Esophagus (tissue), 2 donors: Measurements from ENCODE around the gene ATP8A1. TPM values are rescaled to one million over a fixed set of nuclear protein-coding genes. Genes with fewer than 3 reads are reported as not detected.

ENCODE experiments used
- H3K27ac ChIP-seq, 2 donors: one replicate each; pipeline ENCODE4 v1.5.1; 2013; ENCODE audit warnings: low read depth in 2 of 2, mild to moderate bottlenecking in 2 of 2, inconsistent platforms in 1 of 2, low read length in 1 of 2, moderate library complexity in 1 of 2
- H3K27me3 ChIP-seq, 2 donors: one replicate each; pipeline ENCODE4 v1.6.1; 2013; ENCODE audit warnings: low read length in 2 of 2, control low read depth in 1 of 2, mild to moderate bottlenecking in 1 of 2; ENCODE audit not compliant: insufficient read depth in 2 of 2, control insufficient read depth in 1 of 2
- H3K36me3 ChIP-seq, 2 donors: one replicate each; pipeline ENCODE4 v1.6.1; 2013; ENCODE audit warnings: low read length in 1 of 2; ENCODE audit not compliant: control insufficient read depth in 2 of 2, insufficient read depth in 2 of 2
- H3K4me1 ChIP-seq, 2 donors: one replicate each; pipeline ENCODE4 v1.6.1; 2013; ENCODE audit warnings: low read length in 1 of 2; ENCODE audit not compliant: control insufficient read depth in 2 of 2, insufficient read depth in 2 of 2
- H3K4me3 ChIP-seq, 2 donors: one replicate each; pipeline ENCODE4 v1.5.1; 2013; ENCODE audit warnings: low read length in 2 of 2, mild to moderate bottlenecking in 2 of 2, low read depth in 1 of 2, moderate library complexity in 1 of 2
- H3K9me3 ChIP-seq, 2 donors: one replicate each; pipeline ENCODE4 v1.6.1; 2013; ENCODE audit warnings: mild to moderate bottlenecking in 2 of 2, low read depth in 1 of 2, low read length in 1 of 2, moderate library complexity in 1 of 2; ENCODE audit not compliant: control insufficient read depth in 2 of 2, insufficient read depth in 1 of 2
- WGBS, 2 donors: extraction: QIAGEN DNeasy Blood & Tissue Kit; methylation state at CpG; one replicate each; pipeline ENCODE4 v1.1.7; 2013; 5-methylcytosine and 5-hydroxymethylcytosine counted together
- polyA plus RNA-seq, 2 donors: library from polyadenylated mRNA; stranded (reverse); fragments of 200-250 nt; gene quantifications; one replicate each; pipeline ENCODE4 v1.2.3, GENCODE V29; 2013
- donor health status: healthy with polysubstance abuse.
- donor health status: Bipolar disorder and iron deficiency.

ATP8A1 gene
- polyA plus RNA-seq, 2 donors, result 1.2 to 2.5 TPM

DNA sequence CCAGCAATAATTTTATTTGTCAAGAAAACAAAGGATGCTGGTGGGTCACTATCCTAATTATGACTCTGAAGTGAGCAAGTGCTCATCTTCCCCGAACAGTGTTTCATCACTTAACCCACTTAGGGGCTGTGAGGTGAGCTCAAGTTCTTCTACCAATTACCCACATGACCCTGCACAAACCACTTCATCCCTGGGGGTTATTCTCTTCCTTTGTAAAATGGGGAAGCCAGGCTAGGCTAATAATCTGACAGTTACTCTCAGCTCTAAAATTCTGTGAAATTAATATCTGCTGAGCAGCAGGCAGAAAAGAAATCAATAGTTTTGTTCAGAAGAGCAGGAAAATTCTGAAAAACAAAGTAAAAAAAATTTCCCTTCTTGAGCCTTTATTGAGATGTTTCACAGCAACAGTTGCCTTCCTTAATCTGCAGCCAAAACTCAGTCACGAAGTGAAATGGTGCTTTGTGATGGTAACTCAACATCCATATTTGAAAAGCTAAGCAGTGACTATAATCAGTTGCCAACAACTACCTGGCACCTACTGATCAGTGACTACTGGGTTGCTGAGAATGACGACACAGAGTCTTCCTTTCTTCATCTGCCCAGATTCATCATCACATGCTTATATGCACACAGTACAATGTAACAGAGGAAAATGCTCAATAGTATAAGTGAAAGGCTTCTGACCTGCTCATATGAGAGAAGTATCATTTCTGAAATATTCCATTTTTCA lies 24.1 kb downstream of the ATP8A1 start:
- 78 to 83% methylated on average over 3 of the region's 3 CpGs for WGBS, 2 donors
- no peak overlapping the region for H3K27ac ChIP-seq
- peaks cover 0 to 2% of the 10 kb centered on the region in 2 donors for H3K4me1 ChIP-seq
- H3K27me3 ChIP-seq, result no peaks in the 10 kb centered on the region
- H3K4me3 ChIP-seq, result no peak overlapping the region
- no peaks in the 10 kb centered on the region for H3K36me3 ChIP-seq
- H3K9me3 ChIP-seq, result no peaks in the 10 kb centered on the region

DNA sequence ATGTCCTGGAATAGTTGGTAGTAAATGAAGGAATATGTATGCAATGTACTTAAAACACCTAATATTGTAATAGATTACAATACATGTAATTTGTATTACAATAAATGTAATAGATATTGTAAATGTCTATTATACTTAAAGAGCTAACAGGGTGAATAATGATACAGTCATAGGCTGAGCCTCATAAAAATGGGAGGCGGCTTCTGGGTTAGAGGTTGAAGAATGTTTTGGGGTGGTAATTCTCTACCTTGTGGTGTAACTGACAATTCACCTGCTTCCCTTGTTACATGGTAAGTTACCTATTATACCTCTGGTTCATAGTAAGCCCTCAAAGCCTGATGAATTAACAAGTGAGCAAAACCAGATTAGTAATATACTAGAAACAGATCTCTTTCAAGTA lies 26.0 kb downstream of the ATP8A1 start:
- 97% methylated on average over 1 of the region's 1 CpG for WGBS, 2 donors

DNA sequence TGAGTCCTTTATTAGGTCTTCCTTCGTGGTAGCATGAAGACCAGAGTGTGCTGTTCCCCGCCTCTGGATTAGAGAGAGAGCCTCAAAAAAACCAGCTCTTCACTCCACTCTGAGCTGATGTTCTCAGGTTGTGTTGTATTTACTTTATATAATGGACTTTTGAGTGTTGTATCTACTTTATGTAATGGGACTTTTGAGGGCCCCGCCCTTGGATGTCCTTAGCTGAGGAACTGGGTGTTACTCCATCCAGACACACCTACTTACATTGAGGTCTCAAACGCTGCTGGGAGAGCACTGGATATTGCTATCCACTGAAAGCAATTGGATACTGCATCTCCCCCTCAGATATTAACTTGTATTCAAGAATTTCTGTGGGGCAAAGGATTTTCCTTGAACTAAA lies 28.2 kb downstream of the ATP8A1 start:
- WGBS, 2 donors, result 80 to 84% methylated on average over 4 of the region's 4 CpGs
- no peaks in the 10 kb centered on the region for H3K9me3 ChIP-seq
- no peaks in the 10 kb centered on the region for H3K4me1 ChIP-seq
- no peak overlapping the region for H3K27ac ChIP-seq
- H3K27me3 ChIP-seq, result no peaks in the 10 kb centered on the region
- H3K36me3 ChIP-seq, result no peaks in the 10 kb centered on the region
- H3K4me3 ChIP-seq, result no peak overlapping the region

More for the DNA sequence above, 26.0 kb downstream of the ATP8A1 start:
- H3K27me3 ChIP-seq, result no peaks in the 10 kb centered on the region
- H3K36me3 ChIP-seq, result no peaks in the 10 kb centered on the region
- H3K4me1 ChIP-seq, result no peaks in the 10 kb centered on the region
- H3K4me3 ChIP-seq, result no peak overlapping the region
- H3K9me3 ChIP-seq, result no peaks in the 10 kb centered on the region
- H3K27ac ChIP-seq, result no peak overlapping the region

DNA sequence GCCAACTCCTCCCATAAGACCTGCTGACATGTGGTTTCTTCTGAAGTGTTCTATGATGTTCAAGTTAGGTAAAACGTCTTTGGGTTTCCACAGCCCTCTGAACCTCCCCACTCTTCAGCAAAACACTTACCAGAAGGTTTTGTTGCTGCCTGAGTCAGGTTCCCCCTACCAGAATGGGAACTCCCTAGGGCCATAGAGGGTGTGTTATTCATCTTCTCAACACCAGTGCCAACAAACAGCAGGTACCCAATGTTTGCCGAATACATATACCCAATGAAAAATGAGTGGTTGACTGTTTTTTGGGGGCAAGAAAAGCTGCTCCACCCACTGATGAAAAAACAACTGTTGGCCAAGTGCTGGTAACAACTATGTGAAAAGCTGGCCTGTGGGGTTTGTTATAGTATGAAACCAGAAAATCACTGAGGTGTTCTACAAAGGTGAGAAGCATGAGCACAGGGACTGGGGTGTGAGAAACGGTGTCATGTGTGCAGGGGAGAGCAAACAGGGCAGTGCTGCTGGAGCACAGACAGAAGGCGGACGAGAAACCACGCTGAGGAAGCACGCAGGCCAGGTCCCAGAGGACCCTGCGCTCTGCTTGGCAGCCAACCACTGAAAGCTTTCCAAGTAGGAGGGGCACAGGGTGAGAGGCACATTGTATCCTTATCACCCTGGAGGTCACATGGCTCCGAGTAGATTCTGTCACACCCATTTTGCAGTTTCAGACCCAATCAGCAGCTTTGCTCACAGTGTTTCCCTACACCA lies 28.8 kb downstream of the ATP8A1 start:
- Histone ChIP-seq H3K4me1 (no peaks in the 10 kb centered on the region), H3K27me3 (no peaks in the 10 kb centered on the region), H3K9me3 (no peaks in the 10 kb centered on the region), H3K27ac (no peak overlapping the region), H3K36me3 (no peaks in the 10 kb centered on the region), H3K4me3 (no peak overlapping the region)
- WGBS, 2 donors, result 48 to 57% methylated on average over 9 of the region's 9 CpGs

DNA sequence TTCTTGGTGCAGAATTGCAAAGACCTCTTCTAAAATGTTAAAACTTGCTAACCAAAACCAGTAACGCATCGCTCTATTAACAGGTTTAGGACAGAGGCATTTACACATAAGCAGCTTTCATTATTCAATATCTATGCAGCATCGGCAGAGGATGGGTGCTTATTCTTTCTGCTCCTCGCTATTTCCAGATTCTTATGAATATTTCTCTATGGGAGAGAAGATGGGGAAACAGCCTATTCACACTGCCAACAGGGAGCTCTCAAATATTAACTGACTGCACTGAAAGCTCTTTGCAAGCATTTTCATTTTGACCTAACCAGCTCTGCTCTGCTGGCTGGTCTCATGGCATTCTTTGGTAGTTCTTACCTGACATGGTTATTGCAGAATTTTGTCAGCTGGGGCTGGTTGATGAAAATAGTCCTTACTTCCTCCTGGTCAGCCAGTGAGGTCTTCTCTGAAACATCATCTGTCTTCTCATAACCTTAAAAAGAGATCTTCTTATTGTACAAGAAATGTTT lies 30.2 kb downstream of the ATP8A1 start:
- no peak overlapping the region for H3K27ac ChIP-seq
- H3K27me3 ChIP-seq, result no peaks in the 10 kb centered on the region
- no peaks in the 10 kb centered on the region for H3K4me1 ChIP-seq
- no peak overlapping the region for H3K4me3 ChIP-seq
- no peaks in the 10 kb centered on the region for H3K36me3 ChIP-seq
- no peaks in the 10 kb centered on the region for H3K9me3 ChIP-seq
- whole genome bisulfite sequencing, 2 donors, result 85 to 93% methylated on average over 4 of the region's 4 CpGs

DNA sequence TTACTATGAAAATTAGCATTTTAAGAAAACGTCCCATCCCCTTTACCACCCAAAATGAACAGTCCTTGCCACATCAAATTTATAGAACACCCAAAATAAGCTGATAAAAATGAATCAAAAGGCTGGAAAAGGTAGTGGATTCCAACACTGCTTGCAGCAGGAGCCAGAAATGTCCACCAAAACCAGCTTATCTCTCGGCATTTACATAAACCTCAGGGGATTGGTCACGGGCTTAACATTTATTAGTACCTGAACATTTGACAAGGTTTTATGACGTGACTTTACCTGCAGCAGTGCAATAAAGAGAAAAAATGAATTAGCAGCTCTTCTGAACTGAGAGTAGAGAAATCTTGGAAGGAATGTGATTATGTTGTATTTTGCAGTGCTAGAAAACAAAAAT lies 31.6 kb downstream of the ATP8A1 start:
- WGBS, 2 donors, result 70 to 80% methylated on average over 4 of the region's 4 CpGs
- Histone ChIP-seq H3K4me3 (no peak overlapping the region), H3K27ac (no peak overlapping the region), H3K36me3 (no peaks in the 10 kb centered on the region), H3K9me3 (no peaks in the 10 kb centered on the region), H3K4me1 (no peaks in the 10 kb centered on the region), H3K27me3 (no peaks in the 10 kb centered on the region)

DNA sequence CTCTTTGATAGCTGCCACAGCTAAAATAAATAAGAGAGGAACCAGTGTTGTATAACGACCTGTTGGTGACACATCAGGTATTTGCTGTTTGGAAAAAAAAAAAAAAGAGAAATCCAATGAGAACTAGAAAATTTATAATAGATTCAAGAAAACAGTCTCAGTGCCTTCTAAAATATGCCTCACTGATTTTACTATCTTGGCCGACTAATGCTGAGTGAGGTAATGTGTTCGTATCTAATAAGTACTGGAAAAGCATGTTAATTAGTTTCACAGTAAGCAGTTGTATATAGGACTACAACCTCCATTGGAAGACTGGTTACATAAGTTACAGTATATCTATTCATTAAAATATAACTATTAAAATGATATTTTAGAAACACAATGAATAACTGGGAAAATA lies 32.4 kb downstream of the ATP8A1 start:
- Histone ChIP-seq H3K4me3 (no peak overlapping the region), H3K27me3 (no peaks in the 10 kb centered on the region), H3K9me3 (no peaks in the 10 kb centered on the region), H3K4me1 (no peaks in the 10 kb centered on the region), H3K27ac (no peak overlapping the region), H3K36me3 (no peaks in the 10 kb centered on the region)
- 91 to 96% methylated on average over 3 of the region's 3 CpGs for WGBS, 2 donors

DNA sequence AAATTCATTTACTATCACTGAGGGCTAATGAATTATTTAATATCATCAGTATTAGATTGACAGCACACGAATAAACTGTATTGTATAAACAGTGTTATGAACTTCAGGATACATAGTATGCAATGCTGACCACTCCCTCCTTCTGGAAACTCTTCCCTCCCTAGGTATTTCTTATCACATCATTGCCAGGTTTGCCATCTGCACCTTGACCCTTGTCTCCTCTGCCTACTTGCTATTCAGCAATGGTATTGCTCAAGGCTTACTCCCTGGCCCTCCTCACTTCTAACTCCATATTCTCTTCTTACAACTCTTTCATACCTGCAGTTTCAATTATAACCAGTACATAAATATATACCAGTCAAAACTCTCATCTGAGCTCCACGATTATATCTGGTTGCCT lies 38.9 kb downstream of the ATP8A1 start:
- no peak overlapping the region for H3K27ac ChIP-seq
- WGBS, 2 donors, result 69 to 86% methylated on average over 2 of the region's 2 CpGs
- H3K4me1 ChIP-seq, result no peaks in the 10 kb centered on the region
- no peaks in the 10 kb centered on the region for H3K27me3 ChIP-seq
- no peaks in the 10 kb centered on the region for H3K9me3 ChIP-seq
- no peaks in the 10 kb centered on the region for H3K36me3 ChIP-seq
- H3K4me3 ChIP-seq, result no peak overlapping the region

DNA sequence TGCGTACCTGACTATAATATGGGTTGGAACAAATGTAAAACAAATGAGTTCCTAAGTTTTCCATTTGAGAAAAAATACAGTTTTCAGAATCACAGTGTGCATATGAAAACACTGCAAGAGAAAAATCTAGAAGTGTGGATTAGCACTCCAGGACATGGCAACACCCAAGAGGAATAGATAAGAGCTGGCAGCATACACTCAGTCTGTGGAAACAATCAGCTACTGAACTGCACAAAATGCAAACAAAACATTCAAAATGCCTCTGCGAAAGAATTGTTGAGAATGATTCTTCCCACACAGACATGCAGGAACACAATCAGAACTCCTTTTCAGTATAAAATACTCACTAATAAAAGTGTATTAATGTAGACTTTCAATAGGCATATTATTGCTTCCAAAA lies 39.9 kb downstream of the ATP8A1 start:
- Histone ChIP-seq H3K36me3 (no peaks in the 10 kb centered on the region), H3K27ac (no peak overlapping the region), H3K27me3 (no peaks in the 10 kb centered on the region), H3K4me3 (no peak overlapping the region), H3K9me3 (no peaks in the 10 kb centered on the region), H3K4me1 (no peaks in the 10 kb centered on the region)
- WGBS, 2 donors, result 79 to 81% methylated on average over 2 of the region's 2 CpGs
